Right hindlimb (tissue), 1 donor: ENCODE measurements around the gene SPATA25.
"Not testable (repeated sequence)": the region's sequence is repeated elsewhere in the genome, so short reads cannot be mapped to it uniquely, and the experiment has no call there.

Source experiments
- DNase-seq: peaks from one replicate; pipeline ENCODE4 v3.0.0-alpha.2; 2018

The SPATA25 gene

DNA sequence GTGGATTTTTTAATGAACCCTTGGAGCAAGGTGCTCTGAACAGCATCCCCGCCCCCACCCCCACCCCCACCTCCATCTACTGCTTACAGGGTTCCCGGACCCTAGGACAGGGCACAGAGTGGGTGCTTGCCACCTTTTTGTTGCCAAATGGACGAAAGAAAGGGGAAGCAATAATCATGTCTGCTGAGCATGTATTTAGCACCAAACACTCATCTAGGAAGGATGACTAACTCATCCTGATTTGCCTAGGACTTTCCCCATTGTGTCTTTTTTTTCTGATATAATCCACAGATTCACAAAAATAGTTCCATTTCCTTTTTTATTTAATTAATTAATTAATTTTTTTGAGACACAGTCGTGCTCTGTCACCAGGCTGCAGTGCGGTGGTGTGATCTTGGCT lies 25.7 kb upstream of the SPATA25 start:
- no peak for DNase-seq

DNA sequence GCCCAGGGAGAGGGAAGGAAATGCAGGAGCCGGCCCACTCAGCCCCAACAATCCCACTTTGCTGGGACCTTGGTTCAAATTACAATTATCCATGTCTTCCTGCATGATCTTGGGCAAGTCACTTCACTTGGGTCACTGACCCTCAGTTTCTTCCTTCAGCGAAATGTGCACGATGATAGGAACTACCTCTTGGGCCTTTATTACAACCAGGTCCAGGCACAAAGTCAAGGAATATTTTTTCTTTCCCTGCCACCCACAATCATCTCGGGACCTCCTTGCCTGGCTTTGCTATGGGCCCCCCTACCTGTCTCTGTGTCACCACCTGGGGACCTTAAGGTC lies 24.9 kb upstream of the SPATA25 start:
- no peak for DNase-seq

DNA sequence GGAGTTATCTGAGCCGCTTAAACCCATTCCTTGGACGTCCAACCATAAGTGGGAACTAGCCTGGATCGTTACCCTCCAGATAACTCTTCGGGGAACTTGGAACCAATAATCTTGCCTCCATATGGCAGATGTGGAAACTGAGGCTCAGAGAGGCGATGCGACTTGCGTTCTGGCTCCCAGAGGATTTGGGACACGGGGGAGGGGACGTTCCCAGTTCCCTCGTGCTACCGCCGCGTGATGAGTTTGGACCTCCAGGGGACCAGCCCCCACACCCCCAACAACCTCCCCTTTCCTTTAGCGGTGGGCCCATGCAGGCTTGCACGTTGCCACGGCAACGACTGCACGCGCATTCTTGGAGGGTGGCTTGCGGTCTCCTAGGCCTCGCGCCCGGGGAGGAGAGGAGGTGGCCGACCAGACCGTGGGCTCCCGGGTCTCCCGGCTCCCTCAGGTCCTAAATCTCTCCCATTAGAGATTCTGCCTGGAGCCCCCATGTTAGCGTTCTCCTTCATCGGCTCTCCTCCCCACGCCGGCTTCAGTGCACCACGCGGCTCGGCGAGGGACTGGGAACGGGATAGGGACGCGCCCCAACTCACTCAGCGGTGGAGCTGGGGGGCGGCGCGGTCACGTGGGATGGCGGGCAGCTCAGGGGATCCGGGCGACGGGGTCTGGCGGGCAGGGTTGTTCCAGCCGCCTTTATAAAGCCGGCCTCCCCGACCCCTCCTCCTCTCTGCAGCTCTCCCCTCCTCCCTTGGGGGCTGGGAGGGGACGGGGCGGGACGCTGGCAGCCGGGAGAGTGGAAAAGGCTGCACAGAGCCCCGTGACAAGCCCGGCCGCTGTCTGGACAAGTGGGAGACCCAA lies 24.3 kb upstream of the SPATA25 start, which contains the start of gene PLTP:
PLTP (minus strand) TSS at position 670 of the 858 bp plus-strand sequence. CDS start 703 bp downstream, outside the sequence.
- peak; percentile 85 for DNase-seq

DNA sequence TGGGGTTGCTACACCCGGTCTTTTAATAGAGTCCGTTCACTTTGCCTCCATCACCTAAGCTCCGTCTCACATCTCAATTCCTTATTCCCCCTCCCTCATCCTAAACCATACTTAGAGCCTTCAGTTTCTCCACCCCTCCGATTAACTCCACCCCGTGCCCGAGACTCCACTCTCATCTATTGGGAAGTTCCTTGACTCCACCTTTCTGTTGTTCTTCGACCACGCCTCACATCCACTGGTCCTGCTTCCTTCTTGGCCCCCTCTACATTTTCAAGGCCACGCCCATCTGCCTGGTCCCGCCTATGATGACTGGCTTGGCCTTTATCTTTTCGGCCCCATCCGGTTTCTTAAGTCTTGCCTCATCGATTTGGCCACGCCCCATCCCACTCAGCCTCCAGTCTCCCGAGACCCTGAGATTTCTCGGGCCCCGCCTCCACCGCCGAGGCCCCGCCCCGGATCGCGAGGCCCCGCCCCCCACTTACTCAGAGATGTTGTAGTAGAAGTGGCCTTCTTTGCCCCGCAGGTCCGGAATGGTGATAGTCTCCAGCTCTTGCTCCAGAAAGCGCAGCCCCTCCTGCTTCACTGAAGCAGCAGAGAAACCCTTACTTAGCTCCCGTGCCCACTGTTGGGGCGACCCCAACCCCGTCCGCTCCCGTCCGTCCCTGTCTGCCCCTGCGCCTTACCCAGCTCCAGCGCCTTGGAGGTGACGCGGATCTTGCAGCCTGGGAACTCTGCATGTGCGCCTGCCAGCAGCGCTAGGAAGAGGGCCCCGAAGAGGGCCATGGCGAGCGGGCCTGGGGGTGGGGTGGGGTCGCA lies 23.5 kb upstream of the SPATA25 start:
- DNase-seq = peak; percentile 94

DNA sequence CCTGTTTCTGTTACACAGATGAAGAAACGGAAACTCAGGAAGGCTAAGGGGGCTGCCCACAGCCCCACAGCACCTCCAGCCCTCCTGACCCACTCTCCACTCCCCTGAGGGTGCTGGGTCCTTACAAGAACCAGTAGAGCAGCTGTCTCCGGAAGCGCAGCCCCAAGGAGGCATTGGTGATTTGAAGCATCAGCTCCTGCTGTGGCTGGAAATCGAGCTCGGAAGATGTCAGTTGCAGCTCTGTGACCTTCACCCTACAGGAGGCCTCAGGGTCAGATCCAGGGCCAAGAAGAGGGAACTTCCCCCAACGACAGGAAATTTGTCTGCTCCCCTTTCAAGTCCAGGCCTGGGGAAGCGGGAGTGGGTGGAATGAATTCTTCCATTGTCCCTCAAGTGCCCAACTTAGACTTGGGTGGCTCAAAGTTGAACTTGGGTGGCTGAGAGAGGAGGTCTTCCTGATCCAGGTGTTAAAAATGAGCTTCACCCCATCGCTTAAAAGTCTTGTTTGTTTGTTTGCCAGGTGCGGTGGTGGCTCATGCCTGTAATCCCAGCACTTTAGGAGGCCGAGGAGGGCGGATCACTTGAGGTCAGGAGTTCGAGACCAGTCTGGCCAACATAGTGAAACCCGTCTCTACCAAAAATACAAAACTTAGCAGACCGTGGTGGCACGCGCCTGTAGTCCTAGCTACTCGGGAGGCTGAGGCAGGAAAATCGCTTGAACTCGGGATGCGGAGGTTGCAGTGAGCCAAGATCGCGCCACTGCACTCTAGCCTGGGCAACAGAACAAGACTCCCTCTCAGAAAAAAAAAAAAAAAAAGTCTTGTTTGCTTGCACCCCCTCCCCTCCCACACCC lies 22.6 kb upstream of the SPATA25 start:
- DNase-seq = no peak

DNA sequence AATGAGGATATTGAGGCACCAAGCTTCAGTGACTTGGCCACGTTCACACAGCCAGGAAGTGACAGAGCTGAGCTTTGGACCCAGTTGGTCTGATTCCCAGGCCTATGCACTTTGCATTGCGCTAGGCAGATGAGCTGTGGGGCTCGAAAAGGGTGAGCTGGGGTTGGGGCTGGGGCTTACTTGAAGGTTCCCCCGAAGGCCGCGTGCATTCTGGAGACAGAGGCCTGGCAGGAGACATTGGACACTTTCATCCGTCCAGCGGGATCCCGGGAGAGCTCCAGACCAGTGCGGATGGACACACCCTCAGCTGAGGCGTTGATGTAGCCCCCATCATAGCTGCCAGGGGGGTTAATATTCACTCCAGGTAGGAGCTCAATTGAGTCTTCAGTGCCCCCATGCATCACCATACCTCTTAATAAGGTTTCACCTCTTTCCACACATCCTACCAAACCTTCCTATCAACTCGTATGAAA lies 21.9 kb upstream of the SPATA25 start:
- DNase-seq = no peak

DNA sequence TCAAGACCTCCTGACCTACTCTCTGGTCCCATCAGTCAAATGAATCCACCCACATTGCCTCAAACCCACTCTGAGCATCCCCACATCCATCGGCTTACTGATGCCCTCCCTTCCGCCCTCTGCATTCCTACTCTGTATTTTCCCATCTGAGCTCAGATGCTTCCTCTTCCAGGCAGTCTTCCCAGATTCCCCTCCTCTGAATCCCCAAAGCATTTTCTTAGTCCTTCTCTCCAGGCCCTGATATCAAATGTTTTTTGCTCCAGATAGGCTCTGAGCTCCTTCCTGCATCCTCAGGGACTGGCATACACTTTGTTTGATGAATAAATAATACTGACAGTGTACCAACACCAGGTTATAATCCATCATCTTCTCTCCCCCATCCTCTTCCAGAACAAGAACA lies 20.7 kb upstream of the SPATA25 start:
- no peak for DNase-seq

DNA sequence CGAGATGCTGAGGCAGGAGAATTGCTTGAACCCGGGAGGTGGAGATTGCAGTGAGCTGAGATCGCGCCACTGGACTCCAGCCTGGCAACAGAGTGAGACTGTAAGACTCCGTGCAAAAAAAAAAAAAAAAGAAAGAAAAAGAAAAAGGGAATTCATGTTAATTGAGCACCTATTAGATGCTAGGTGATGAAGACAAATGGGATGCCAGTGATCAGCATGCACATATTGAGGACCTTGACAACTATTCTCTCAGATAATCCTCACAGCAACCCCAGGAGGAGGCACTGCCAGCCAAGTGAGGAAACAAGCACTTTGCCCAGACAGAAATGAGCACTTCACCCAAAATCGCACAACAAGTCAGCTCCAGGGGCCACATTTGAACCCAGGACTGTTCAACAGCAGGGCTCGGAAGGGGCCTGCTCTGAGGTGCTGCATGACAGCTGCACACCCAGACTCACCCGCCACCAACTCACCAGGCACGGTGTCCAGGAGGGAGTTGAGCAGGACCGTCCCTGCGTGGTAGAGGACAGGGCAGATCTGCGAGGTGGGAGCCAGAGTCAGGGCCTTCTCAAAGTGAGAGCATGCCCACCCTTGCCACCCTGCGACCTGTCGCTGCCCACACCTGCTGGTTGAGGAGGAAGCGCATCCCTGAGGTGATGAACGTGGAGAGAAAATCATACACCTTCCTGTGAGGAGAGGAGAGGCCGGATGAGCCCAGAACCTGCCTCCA lies 20.0 kb upstream of the SPATA25 start:
- no peak for DNase-seq

DNA sequence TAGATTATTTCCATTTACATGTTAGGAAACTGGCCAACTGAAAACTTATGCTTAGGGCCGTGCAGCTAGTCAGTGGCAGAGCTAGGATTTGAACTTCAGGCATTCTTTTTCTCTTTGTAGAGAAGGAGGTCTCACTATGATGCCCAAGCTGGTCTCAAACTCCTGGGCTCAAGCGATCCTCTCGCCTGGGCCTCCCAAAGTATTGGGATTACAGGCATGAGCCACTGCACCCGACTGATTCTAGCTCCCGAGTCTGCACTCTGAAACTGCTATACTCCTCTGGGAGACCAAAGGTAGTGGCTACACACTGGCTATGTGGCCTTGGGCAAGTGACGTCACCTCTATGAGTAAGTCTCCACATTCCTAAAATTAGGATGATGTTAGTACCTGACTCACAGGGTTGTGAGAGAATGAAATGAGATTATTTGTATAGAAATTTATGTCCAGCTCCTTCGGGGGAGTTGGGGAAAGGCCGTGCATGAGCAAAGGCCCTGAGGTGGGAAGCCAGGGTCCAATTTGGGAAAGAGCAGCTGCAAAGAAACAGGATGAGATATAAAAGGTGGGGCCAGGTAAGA lies 18.2 kb upstream of the SPATA25 start:
- DNase-seq = no peak

DNA sequence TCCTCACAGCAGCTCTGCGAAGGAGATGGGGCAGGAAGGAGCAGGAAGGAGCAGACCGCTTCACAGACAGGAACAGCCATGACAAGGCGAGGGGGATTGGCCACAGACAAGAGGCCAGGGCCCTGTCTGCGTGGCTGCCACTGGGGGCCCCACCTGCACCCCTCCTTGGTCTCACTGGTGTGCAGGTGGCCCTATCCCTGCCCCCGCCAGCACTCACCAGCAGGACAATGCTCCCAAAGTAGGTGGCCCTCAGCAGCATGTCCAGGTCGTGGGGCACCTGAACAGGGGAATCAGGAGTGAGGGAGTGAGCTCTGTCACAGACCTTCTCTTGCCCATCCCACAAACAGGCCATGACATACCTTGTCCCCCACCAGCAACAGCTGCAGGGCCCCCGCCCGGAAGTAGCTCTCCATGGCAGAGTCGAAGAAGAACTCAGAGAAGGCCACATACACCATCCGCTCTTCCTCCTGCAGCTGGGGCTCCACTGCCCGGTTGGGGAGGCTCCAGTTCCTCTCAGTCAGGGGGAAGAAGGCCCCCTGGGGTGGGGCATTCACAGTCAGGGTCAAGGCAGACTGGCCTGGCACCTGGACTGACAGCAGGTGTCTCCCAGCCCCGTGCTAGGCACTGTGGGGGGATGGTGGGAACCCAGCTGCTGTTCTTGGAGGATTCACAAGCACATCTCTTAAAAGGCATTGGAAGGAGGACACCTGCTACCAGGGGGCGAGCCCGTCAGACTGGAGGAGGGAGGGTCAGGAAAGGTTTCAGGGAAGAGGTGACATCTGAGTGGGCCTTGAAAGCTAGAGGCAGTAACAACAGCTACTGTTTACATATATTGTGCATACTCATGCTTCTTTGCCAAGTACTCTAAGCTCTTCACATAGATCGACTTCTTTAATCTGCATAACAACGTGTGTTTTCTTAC lies 17.4 kb upstream of the SPATA25 start:
- no peak for DNase-seq

DNA sequence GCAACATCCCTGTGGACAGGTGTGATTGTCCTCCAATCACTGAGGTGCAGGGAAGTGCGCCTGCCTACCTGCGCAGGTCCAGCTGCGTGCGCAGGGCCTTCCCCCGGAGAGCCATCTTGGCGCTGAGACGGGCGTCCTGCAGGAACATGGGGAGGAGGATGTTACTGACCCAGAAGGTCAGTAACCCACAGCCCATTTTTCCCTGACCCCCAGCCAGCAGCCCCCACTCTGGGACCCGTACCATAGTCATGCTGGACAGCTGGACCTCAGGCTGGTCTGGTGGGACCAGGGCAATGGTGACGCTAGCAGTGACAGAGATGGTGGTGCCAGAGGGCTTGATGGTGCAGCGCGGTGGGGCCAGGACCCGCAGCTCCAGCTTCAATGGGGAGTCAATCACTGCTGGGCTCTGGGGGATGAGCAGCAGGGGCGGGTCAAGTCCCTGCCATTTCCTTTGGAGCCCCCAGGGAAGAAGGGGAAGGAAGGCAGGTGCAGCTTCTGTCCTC lies 14.8 kb upstream of the SPATA25 start:
- no peak for DNase-seq

DNA sequence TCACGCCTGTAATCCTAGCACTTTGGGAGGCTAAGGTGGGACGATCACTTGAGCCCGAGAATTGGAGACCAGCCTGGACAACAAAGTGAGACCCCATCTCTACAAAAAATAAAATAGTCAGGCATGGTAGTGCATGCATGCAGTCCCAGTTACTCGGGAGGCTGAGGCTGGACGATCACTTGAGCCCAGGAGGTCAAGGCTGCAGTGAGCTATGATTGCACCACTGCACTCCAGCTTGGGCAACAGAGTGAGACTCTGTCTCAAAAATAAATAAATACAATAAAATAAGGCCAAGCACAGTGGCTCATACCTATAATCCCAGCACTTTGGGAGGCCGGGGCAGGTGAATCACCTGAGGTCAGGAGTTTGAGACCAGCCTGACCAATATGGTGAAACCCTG lies 13.9 kb upstream of the SPATA25 start:
- DNase-seq = not testable (repeated sequence)

DNA sequence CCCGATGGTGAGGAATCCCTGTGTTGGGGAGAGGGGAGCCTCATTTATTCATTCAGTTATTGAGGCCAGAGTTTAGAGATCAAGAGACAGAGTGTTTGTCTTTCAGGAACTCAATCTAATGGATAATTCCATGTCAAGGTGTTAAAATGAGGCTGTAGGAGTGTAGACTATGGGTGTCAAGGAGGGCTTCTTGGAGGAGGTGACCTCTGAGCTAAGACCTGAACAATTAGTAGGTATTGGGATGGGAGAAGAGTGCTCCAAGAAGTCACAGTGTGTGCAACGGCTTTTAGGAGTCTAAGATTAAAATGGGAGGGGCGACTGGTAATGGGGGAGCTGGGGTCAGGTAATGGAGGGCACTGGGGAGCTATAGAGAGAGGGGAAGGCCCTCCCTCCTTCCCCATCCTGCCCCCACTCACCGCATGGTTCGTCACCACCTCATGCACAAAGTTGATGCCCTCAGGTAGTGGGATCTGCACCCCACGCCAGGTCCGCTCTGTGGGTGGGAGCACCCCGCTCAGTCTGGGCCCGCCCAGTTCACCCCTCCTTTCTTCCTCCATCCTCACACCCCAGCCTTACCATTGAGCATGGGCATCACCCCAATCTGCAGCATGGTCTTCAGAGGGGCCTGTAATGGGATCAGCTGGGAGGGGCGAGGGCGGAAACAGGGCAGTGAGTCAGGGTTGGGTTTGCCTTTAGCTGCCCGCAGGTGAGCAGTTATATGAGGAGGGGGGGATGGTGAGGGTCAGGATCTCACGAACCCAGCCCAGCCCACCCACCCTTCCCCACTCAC lies 11.8 kb upstream of the SPATA25 start:
- DNase-seq = no peak

DNA sequence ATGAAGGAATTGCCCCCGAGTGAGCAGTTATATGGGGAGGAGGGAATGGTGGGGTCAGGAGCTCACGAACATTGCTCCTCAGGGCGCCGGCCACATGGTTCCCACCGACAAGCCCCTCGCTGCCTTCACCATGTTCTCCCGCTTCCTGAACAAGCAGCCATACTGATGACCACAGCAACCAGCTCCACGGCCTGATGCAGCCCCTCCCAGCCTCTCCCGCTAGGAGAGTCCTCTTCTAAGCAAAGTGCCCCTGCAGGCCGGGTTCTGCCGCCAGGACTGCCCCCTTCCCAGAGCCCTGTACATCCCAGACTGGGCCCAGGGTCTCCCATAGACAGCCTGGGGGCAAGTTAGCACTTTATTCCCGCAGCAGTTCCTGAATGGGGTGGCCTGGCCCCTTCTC lies 10.9 kb upstream of the SPATA25 start:
- no peak for DNase-seq

DNA sequence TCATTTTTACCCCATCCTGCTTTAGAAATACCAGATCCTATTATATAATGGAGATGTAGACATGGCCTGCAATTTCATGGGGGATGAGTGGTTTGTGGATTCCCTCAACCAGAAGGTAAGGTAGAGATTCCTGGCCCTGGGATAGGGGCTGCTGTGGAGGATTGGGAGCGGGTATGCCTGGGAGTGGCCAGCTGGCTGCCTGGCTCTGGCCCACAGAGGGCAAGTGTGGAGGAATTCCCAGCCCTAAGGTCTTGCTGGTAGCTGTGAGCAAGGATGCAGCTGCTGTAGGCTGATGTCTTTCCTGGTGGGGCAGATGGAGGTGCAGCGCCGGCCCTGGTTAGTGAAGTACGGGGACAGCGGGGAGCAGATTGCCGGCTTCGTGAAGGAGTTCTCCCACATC lies 10.3 kb upstream of the SPATA25 start:
- DNase-seq = no peak

DNA sequence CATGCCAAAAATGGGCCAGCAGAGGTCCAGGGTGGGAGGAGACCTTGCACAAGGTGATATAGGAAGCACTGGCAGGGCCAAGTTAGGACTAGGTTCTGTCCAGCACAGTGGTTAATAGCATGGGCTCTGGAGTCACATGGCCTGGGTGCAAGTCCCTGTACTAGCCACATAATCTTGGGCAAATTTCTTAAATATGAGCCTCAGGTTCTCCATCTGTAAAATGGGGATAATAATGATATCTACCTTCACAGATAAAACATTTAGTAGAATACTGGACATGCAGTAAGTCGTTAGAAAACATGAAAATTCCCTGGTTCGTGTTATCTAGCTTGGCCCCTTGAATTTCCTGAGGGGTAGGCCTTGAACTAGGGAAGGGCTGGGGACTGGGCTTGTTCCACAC lies 9.9 kb upstream of the SPATA25 start:
- DNase-seq = no peak

DNA sequence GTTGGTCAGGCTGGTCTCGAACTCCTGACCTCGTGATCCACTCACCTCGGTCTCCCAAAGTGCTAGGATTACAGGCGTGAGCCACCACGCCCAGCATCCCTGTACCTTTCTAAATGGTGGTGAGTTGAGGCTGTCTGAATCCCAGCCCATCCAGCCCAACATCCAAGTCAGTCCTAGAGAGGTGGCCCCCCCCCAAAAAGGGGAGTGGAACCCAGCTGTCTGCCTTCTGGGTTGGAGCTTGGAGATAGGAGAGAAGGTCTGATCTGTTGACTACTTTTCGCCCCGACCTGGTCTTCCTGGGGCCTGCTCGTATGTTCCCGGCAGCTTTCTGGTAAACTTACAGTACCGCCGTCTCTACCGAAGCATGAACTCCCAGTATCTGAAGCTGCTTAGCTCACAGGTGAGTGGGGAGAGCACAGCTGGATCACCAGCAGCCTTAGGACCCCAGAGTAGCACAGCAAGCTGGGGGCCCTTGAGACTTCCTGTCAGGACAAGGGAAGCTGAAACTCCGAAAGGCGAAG lies 9.3 kb upstream of the SPATA25 start:
- DNase-seq = no peak

DNA sequence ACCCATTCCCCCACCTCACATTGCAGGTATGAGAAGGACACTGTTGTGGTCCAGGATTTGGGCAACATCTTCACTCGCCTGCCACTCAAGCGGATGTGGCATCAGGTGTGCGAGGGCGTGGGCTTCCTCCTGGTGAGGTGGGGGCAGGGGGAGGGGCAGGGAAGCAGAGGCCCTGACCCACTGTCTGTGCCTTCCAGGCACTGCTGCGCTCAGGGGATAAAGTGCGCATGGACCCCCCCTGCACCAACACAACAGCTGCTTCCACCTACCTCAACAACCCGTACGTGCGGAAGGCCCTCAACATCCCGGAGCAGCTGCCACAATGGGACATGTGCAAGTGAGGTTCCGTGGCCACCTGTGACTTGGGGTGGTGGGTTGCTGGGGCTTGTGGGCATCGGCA lies 7.4 kb upstream of the SPATA25 start:
- no peak for DNase-seq

DNA sequence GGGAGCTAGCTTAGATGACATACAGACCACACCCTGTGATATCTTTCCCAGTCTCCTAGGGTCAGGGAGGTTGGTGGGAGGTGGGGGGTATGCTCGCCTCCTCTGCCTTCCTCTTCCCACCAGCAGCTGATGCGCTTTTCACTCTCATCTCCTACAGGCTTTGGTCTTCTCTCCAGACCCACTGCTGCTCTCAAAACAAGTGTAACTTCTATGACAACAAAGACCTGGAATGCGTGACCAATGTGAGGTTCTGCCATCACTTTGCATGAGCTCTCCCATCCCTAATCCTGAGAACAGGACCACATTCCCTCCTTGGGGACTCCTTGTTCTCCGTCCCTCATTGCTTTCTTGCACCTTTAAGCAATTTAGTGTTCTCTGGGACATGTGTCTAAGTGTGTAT lies 6.4 kb upstream of the SPATA25 start:
- DNase-seq = no peak
